H1 (cell line): ENCODE measurements around the gene LSM6. TPM values are rescaled to one million over a fixed set of nuclear protein-coding genes. Genes with fewer than 3 reads are reported as not detected.

Experiments
- CTCF ChIA-PET: fragments of 300-600 bp; sonication (Branson Sonifier 250); formaldehyde crosslinking; loops from one replicate; lab custom pipeline; 2021; ENCODE audit not compliant: partially characterized antibody; lab: Charles Lee
- POLR2A ChIA-PET: fragments of 300-600 bp; sonication (Branson Sonifier 250); formaldehyde crosslinking; loops from one replicate; lab custom pipeline; 2021; ENCODE audit warnings: inconsistent platforms; ENCODE audit not compliant: partially characterized antibody; lab: Charles Lee
- DNase-seq, 2 experiments: peaks; one replicate each; pipeline versions ENCODE4 v3.0.0 to v3.0.0-alpha.2; 2010 to 2022; ENCODE audit warnings: low spot score in 2 of 2, low read depth in 1 of 2, mixed read lengths in 1 of 2
- FAIRE-seq: peaks from 2 replicates; lab custom pipeline; 2011; peaks lifted over from hg19 to GRCh38; lab: Jason Lieb, UNC
- H2AFZ ChIP-seq: 2 replicates; pipeline ENCODE4 v1.8.1; 2012; ENCODE audit warnings: low read length, inconsistent platforms
- H2AK5ac ChIP-seq: 2 replicates; pipeline ENCODE4 v1.6.1; 2013; ENCODE audit warnings: low read depth, low read length
- H2BK120ac ChIP-seq: replicated peaks from 2 replicates; pipeline ENCODE3; 2013; ENCODE audit warnings: low read depth, low read length, inconsistent platforms
- H2BK12ac ChIP-seq: 2 replicates; pipeline ENCODE4 v1.6.1; 2013; ENCODE audit warnings: low read depth, low read length
- H2BK15ac ChIP-seq: 2 replicates; pipeline ENCODE4 v1.6.1; 2013; ENCODE audit warnings: low read length
- H2BK20ac ChIP-seq: 2 replicates; pipeline ENCODE4 v1.6.1; 2013; ENCODE audit warnings: low read length
- H2BK5ac ChIP-seq: 2 replicates; pipeline ENCODE4 v1.6.1; 2013; ENCODE audit warnings: low read depth, low read length
- H3K14ac ChIP-seq: 2 replicates; pipeline ENCODE4 v1.6.1; 2013; ENCODE audit warnings: inconsistent platforms; ENCODE audit not compliant: insufficient read length
- H3K18ac ChIP-seq: 2 replicates; pipeline ENCODE4 v1.6.1; 2013; ENCODE audit warnings: low read length; ENCODE audit errors: extremely low read depth
- H3K23ac ChIP-seq: 2 replicates; pipeline ENCODE4 v1.6.1; 2013; ENCODE audit warnings: inconsistent platforms; ENCODE audit not compliant: insufficient read length
- H3K23me2 ChIP-seq: 2 replicates; pipeline ENCODE4 v1.6.1; 2013; ENCODE audit warnings: low read depth, low read length
- H3K27ac ChIP-seq: 2 replicates; pipeline ENCODE4 v1.6.1; 2011; ENCODE audit warnings: low read depth, low read length, inconsistent platforms
- H3K27me3 ChIP-seq, 4 experiments: replicated peaks in 1 of 4; 1 replicate in 1 of 4; 2 replicates in 3 of 4; pipeline versions ENCODE4 v1.6.1 to v1.8.1; 2011 to 2013; ENCODE audit warnings: low read length in 3 of 4, mild to moderate bottlenecking in 3 of 4, inconsistent platforms in 2 of 4, mixed read lengths in 2 of 4, moderate library complexity in 1 of 4; ENCODE audit not compliant: control insufficient read depth in 3 of 4, insufficient read depth in 3 of 4; ENCODE audit errors: extremely low read depth in 1 of 4
- H3K36me3 ChIP-seq, 4 experiments: 2 replicates each; pipeline versions ENCODE4 v1.6.1 to v1.8.1; 2011 to 2013; ENCODE audit warnings: mild to moderate bottlenecking in 4 of 4, low read length in 3 of 4, moderate library complexity in 2 of 4, control low read depth in 1 of 4, inconsistent platforms in 1 of 4; ENCODE audit not compliant: insufficient read depth in 4 of 4, control insufficient read depth in 2 of 4
- H3K4ac ChIP-seq: replicated peaks from 2 replicates; pipeline ENCODE3; 2013; ENCODE audit warnings: low read length, low read depth, mixed read lengths, inconsistent platforms; ENCODE audit not compliant: insufficient read length
- H3K4me1 ChIP-seq, 4 experiments: replicated peaks in 1 of 4; 1 replicate in 1 of 4; 2 replicates in 3 of 4; pipeline versions ENCODE4 v1.6.1 to v1.8.1; 2011 to 2013; ENCODE audit warnings: low read length in 3 of 4, inconsistent platforms in 2 of 4, mixed read lengths in 1 of 4; ENCODE audit not compliant: insufficient read depth in 4 of 4, control insufficient read depth in 3 of 4
- H3K4me2 ChIP-seq, 2 experiments: 2 replicates each; pipeline versions ENCODE4 v1.6.1 to v1.8.1; 2011 to 2013; ENCODE audit warnings: low read depth in 2 of 2, low read length in 2 of 2, control low read depth in 1 of 2, inconsistent platforms in 1 of 2, mild to moderate bottlenecking in 1 of 2; ENCODE audit not compliant: insufficient read depth in 1 of 2
- H3K4me3 ChIP-seq, 4 experiments: fragments of 200-600, 300-600 bp in 1 of 4; sonication (generic), shearing (Covaris generic), sonication (Bioruptor Twin) in 1 of 4; 2 replicates each; pipeline versions ENCODE4 v1.5.1 to v1.8.1; 2011 to 2016; ENCODE audit warnings: low read length in 4 of 4, low read depth in 3 of 4, control low read depth in 2 of 4, inconsistent platforms in 2 of 4, mild to moderate bottlenecking in 2 of 4, mixed read lengths in 1 of 4, moderate library complexity in 1 of 4; ENCODE audit not compliant: insufficient read depth in 2 of 4; ENCODE audit errors: extremely low read depth in 1 of 4
- H3K56ac ChIP-seq: replicated peaks from 2 replicates; pipeline ENCODE3; 2013; ENCODE audit warnings: low read depth, mild to moderate bottlenecking, mixed read lengths, low read length, inconsistent platforms; ENCODE audit not compliant: insufficient read length
- H3K79me1 ChIP-seq: 2 replicates; pipeline ENCODE4 v1.6.1; 2013; ENCODE audit warnings: low read depth, low read length, control low read depth
- H3K79me2 ChIP-seq, 2 experiments: 2 replicates each; pipeline versions ENCODE4 v1.6.1 to v1.8.1; 2012 to 2013; ENCODE audit warnings: low read length in 2 of 2, mild to moderate bottlenecking in 2 of 2, inconsistent platforms in 1 of 2; ENCODE audit not compliant: insufficient read depth in 2 of 2, control insufficient read depth in 1 of 2
- H3K9ac ChIP-seq, 4 experiments: replicated peaks in 1 of 4; 1 replicate in 1 of 4; 2 replicates in 3 of 4; pipeline versions ENCODE4 v1.6.1 to v1.8.1; 2011 to 2013; ENCODE audit warnings: low read depth in 3 of 4, low read length in 3 of 4, control low read depth in 2 of 4, mild to moderate bottlenecking in 2 of 4, moderate library complexity in 2 of 4, inconsistent platforms in 1 of 4; ENCODE audit errors: extremely low read depth in 1 of 4
- H3K9me3 ChIP-seq, 2 experiments: 2 replicates each; pipeline versions ENCODE4 v1.6.1 to v1.8.1; 2012 to 2013; ENCODE audit warnings: mild to moderate bottlenecking in 2 of 2, moderate library complexity in 2 of 2, control low read depth in 1 of 2, inconsistent platforms in 1 of 2, low read depth in 1 of 2, low read length in 1 of 2, mixed read lengths in 1 of 2; ENCODE audit not compliant: insufficient read depth in 2 of 2
- H4K20me1 ChIP-seq, 2 experiments: replicated peaks in 1 of 2; 2 replicates each; pipeline versions ENCODE3 to v1.8.1; 2011 to 2013; ENCODE audit warnings: inconsistent platforms in 2 of 2, low read length in 2 of 2, mild to moderate bottlenecking in 1 of 2; ENCODE audit not compliant: insufficient read depth in 2 of 2, control insufficient read depth in 1 of 2
- H4K5ac ChIP-seq: 2 replicates; pipeline ENCODE4 v1.6.1; 2013; ENCODE audit warnings: low read length, low read depth, mixed read lengths, inconsistent platforms; ENCODE audit not compliant: insufficient read length
- H4K8ac ChIP-seq: 2 replicates; pipeline ENCODE4 v1.8.0; 2013; ENCODE audit warnings: mild to moderate bottlenecking, moderate library complexity, low read length, inconsistent platforms; ENCODE audit not compliant: insufficient read depth; ENCODE audit errors: extremely low read depth
- H4K91ac ChIP-seq: replicated peaks from 2 replicates; pipeline ENCODE3; 2013; ENCODE audit warnings: low read length, mixed read lengths, inconsistent platforms; ENCODE audit not compliant: insufficient read length
- CBX5 ChIP-seq: fragments of 300-800, 300-1000 bp; sonication (generic); IDR thresholded peaks from 2 replicates; pipeline ENCODE4 v1.7.1; 2016; ENCODE audit warnings: antibody characterized with exemption, low read length, low read depth
- WGBS, 2 experiments: shearing (Covaris generic) in 1 of 2; methylation state at CpG; one replicate each; pipeline versions ENCODE4 v1.1.6 to v1.1.7; 2013 to 2015; ENCODE audit warnings: low lambda C conversion rate in 2 of 2, mixed read lengths in 2 of 2, inconsistent platforms in 1 of 2, low coverage in 1 of 2, missing lambda C conversion rate in 1 of 2; ENCODE audit not compliant: insufficient replicate concordance in 2 of 2, insufficient coverage in 1 of 2, insufficient read length in 1 of 2; ENCODE audit errors: extremely low coverage in 1 of 2, missing lambda C conversion rate in 1 of 2; 5-methylcytosine and 5-hydroxymethylcytosine counted together
- polyA plus RNA-seq, 7 experiments: library from polyadenylated mRNA; depleted of rRNA in 3 of 7; stranded (reverse) in 5 of 7; unstranded in 2 of 7; fragments of >200 nt in 5 of 7; fragments of 200-250 nt in 2 of 7; gene quantifications; 1 replicate in 5 of 7; 2 replicates in 1 of 7; 4 replicates in 1 of 7; pipeline versions ENCODE4 v1.2.1 to v1.2.3, GENCODE V29; 2011 to 2013; ENCODE audit warnings: missing spikeins in 2 of 7, mixed read lengths in 2 of 7
- total RNA-seq: library from RNA; stranded (reverse); fragmentation: NEBNext Ultra II Directional; extraction: Animal tissue kit (Norgen Biotek cat#: 25700); gene quantifications from 2 replicates; pipeline ENCODE4 v1.2.1, GENCODE V29; 2021

Gene LSM6
- total and polyA plus RNA-seq, 2 of the 8 experiments (the other 6 are each of a cell fraction or from before 2014, with no cell fraction given), result 40.2 to 63.4 TPM

- Histone ChIP-seq H2BK20ac (no peak overlapping the region), H3K56ac (peak overlapping the region; percentile 48), H4K8ac (no peak overlapping the region), H4K20me1 (peaks cover 4 to 10% of the 10 kb centered on the region in 2 experiments), H3K4me2 (peak overlapping the region; percentile 60 to 91), H3K9ac (peak overlapping the region in 2 of 4 experiments; percentile 34 to 62; a peak in 2 of 7 replicates), H2AK5ac (no peak overlapping the region), H3K18ac (no peak overlapping the region), H2AFZ (no peak overlapping the region), H4K5ac (no peak overlapping the region), H3K79me2 (peaks cover 0 to 59% of the 10 kb centered on the region in 2 experiments; a peak in 3 of 4 replicates), H3K79me1 (no peaks in the 10 kb centered on the region; the same call in 1 of the 2 replicates), H4K91ac (no peak overlapping the region), H3K23me2 (peaks cover 2% of the 10 kb centered on the region; the same call in 1 of the 2 replicates), H3K4me3 (peak overlapping the region; percentile 68 to 92 (median 86); a peak in 6 of 8 replicates), H2BK15ac (no peak overlapping the region), H3K4ac (no peak overlapping the region), H2BK5ac (no peak overlapping the region), H2BK120ac (no peak overlapping the region), H3K27ac (no peak overlapping the region), H3K27me3 (no peaks in the 10 kb centered on the region), H3K23ac (no peak overlapping the region), H3K4me1 (peaks cover 0 to 2% (median under 1%) of the 10 kb centered on the region in 4 experiments; a peak in 4 of 7 replicates), H2BK12ac (no peak overlapping the region), H3K9me3 (no peaks in the 10 kb centered on the region), H3K14ac (no peak overlapping the region), H3K36me3 (0 out of 8 replicates have a peak, but pooled peaks cover 0 to 4% (median 0%) of the 10 kb centered on the region in 4 experiments)
- FAIRE-seq (no peak), DNase-seq (no peak)
- ChIA-PET POLR2A (interaction anchor here (0.6 kb wide), 1 partner anchor 23 kb away, joined by 4 read pairs; no protein-coding TSS in a partner anchor), CTCF (interaction anchor here (1.8 kb wide), 1 partner anchor 82 kb away, joined by 5 read pairs; no protein-coding TSS in a partner anchor)
- 93% methylated on average over 2 of the region's 2 CpGs; no CpG with 5 or more reads in 1 of the 2 experiments for WGBS, 2 experiments
- no peak for TF ChIP-seq CBX5
These were observed 1.4 kb downstream of the LSM6 start for GRCh38 chr4:146176891-146177290.
